Measurements from ENCODE around the gene MACROH2A1.

The MACROH2A1 gene

DNA sequence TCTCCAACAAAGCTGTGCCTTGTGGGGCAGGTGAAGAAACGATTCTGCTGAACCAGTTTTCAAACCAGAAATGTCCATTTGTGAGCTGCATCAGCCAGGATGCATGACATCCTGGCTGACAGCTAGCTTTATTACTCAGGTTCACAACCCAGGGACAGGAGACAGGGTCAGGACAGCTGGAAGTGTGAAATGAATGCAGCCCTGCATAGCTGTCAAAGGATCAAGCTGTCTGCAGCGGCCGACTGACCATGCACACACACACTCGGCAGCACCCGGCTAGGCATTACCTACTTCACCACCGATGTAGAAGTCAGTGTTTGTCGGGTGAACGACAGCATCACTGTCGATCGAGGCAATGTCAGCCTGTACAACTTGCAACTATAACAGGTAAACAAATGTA is 48.5 kb downstream of the MACROH2A1 start:
- DNase-seq, result no peak

- DNase-seq, result no peak
These were observed 49.1 kb downstream of the MACROH2A1 start for GRCh38 chr5:135349886-135350285.

- DNase-seq, result no peak
These were observed 49.6 kb downstream of the MACROH2A1 start for GRCh38 chr5:135349451-135349850.

DNA sequence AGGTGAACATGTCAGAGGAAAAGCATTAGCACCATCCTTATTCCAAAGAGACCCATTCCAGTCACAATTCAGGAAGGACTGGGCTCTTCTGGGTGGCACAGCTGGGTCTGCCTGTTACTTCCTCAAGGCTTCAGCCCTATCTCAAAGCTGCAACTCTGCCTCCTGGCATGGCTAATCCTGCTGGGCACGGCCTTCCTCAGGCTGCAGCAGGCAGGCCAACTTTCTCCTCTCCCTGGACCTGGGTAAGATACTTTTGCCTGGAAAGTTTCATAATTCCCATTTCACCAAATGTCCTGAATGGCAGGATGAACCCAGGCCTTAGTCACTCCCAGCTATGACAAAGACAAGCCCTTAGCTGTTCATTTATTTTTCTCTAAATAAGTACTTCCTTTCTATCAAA is 50.1 kb downstream of the MACROH2A1 start:
- no peak for DNase-seq

DNA sequence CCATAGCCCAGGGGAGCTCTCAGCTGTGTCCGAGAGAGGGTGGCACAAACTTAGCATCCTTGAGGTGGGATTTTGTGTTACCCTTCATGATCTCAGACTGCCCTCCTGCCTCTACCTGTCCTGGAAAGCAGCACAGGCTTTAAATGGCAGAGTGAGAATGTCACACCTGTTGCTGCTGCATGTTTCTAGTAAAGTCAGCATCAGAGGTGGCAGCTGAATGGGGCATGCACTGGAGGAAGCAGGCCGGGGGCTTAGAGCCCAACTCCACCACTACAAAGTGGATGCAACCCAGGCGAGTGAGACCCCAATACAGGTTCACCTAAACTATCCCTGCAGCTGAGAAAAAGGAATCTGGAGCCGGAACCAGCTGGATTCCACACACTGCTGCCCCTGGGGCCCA is 51.6 kb downstream of the MACROH2A1 start:
- DNase-seq, result no peak

DNA sequence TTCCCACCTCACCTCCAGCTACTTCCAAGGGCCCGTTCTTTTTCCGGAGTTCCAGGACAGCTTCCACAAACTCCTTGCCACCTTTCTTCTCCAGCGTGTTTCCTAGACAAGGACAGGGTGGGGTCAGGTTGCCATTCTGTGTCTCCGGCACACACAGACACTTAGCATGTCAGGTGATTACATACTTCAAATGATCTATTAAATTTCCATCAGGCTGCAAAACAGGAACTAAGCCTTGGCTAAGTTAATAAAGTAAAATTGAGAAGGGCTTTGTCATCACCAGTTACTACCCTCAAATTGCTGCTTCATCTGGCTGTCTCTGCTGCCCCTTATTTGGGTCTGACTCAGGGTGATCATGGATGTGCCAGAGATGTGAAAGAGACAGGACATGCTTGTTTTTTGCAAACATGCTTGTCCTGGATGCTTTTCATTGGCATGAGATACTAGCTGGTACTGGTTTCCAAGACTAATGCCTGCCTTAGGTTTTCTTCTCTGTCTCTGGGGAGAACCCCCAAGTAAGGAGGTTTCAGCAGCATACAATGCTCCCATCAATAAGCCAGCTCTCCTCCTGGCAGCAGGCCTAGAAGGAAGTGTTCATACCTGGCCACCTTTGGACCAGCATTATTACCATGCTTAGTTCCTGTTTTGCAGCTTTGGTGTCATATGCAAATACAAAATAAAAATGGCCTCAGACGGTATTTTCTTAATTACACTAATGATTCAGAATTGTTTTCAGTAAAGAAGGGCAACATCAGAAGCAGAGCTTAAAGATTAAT is 52.9 kb downstream of the MACROH2A1 start:
- DNase-seq, result no peak

DNA sequence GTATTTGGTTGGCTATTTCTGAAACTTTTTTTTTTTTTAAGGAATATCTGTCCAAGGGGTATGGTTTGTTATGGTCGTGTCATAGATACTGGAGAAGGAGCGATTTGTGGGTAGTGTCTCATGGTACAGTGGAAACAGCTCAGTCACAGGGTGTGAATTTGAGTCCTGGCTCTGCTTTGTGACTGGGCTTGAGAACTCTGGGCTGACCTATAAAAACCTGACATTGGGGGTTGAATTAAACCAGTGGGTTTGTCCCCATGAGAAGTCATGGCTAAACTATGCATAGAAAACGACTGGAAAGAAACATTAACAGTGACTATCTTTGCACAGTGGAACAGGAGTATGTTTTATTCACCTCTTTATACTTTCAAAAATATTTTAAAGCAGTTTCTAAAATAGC is 54.7 kb downstream of the MACROH2A1 start:
- no peak for DNase-seq

GRCh38 chr5:135343413-135343812 is 55.6 kb downstream of the MACROH2A1 start:
- DNase-seq, result no peak

- no peak for DNase-seq
These were observed 56.5 kb downstream of the MACROH2A1 start for GRCh38 chr5:135342551-135342875.

DNA sequence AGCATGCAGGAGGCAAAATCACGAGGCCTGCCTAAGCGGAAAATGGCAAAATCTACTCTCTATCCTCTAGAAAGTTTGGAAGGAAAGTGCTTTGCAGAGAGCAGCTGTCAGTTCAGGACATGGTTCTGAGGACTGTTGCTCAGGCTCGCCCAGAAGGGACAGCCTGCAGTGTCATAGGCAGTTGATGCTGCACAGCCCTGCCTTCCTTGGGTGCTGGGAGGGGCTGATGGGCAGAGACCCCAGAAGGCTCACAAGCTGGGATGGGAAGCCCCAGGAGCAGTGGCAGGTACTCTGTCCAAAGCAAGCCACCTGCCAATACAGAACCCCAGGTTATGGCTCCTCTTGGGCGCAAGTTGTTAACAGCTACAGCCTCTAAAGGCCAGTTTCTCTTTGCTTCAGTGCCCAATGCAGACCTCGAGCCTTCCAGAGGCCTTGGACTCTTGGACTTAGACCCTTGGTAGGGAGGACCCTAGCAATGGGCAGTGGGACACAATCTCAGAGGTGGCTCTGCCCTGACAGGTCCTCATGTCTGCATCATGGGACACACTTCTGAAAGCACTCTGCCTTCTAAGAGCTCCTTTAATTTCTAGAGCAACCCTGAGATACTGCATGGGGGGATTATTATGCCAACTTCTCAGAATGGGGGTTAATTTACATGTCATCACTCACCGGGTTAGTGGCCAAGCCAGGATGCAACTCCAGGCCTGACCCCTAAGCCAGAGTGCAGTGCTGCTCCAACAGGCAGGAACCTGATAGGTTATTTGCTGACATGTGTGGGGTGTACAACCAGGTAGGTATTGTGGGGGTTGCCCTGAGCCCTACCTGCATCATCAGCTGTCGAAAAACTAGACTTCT is 57.1 kb downstream of the MACROH2A1 start:
- DNase-seq, result no peak

DNA sequence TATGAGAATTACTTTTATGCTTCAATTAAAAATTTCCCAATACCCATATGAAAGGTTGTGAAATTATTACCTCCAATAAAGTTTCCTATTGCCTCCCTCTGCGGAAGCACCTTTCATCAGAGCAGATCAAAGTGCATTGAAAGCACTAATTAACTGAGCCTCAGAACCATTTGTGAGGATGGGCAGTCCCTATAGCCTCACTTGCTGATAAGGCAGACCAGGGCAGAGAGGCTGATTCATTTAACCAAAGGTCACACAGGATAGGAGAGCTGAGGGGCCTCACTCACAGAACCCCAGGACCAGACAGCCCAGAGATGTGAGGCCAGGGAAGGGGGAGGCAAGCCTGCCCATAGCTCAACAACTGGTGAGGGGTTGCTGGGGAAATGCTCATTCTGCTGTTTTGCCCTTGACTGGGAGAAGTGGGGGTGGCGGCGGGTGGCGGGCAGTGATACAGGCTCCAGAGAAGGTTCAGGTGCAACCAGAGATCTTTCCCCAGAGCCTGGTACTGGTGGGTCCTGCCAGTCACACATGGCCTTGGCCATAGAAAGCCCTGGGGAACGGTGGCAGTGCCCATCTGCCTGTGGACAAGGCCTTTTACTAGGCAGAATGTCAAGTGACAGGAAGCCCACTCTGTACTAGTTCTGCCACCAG is 57.9 kb downstream of the MACROH2A1 start:
- DNase-seq, result no peak

- no peak for DNase-seq
These were observed 58.5 kb downstream of the MACROH2A1 start for GRCh38 chr5:135340568-135340967.

GRCh38 chr5:135339623-135340022 is 59.4 kb downstream of the MACROH2A1 start:
- DNase-seq, result no peak

DNA sequence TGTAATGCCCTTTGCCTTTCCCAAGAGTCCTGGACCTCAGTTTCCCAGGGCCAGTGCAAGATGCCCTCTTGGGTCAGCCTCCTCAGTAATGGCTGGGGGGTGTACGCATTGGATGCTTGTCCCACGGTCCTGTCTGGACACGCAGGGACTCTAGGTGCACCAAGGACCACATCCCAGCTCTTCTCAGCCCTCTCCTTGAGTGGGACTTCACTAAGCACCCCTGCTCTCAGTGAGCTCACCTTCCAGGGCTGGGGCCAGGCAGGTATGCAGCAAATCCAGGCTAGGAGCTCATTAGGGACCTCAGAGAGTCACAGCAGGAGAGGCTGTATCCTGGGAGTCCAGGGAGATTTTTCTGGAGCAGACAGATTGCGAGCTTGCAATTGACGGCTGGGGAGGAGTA is 59.8 kb downstream of the MACROH2A1 start:
- no peak for DNase-seq

DNA sequence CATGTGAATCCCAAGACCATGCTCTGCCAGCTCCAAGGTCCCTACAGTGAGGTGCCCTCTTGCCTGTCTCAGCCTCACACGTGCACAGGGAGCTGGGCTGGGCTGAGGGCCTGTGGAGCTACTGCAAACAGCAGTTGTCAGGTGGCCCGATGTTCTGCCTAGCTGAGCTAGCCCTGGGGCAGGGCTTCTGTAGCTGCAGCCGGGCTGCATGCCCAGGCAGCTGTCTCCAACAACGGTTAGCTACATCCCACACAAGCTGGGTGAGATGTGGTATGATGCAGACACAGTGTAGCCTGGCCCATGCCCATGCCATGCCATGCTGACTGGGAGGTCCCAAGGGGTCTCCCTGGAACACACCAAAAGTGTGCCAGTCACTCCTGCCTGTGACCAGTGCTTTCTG is 62.0 kb downstream of the MACROH2A1 start:
- DNase-seq, result no peak

- no peak for DNase-seq
These were observed 63.8 kb downstream of the MACROH2A1 start for GRCh38 chr5:135335031-135335828.

GRCh38 chr5:135333732-135334515 is 65.1 kb downstream of the MACROH2A1 start:
- no peak for DNase-seq

DNA sequence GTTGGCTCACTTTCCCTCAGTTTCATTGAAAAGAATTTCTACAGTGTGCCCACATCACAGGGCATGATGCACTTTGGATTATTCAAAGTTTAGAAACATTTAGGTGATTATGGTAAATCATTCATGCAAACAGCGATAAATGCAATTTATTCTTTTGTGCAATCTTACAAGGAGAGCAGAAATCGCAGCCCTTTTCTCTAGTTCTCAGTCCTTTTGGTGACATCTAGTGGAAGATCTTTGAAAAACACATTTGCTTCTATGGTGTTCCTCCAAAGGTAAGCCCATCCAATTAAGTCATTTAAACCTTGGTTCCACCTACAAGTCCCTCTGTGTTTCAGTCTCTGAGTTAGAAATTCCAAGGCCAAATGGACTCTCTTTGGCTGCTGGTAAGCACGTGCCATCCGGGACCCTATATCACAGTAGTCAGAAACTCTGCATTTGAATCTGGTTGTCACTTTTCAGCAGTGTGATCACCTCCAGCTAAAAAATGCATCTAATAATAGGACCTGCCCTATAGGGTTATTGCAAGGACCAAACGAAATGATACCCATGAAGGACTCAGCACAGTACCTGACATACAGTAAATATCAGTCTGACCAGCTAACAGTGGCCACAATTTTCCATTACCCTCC is 66.4 kb downstream of the MACROH2A1 start:
- no peak for DNase-seq

DNA sequence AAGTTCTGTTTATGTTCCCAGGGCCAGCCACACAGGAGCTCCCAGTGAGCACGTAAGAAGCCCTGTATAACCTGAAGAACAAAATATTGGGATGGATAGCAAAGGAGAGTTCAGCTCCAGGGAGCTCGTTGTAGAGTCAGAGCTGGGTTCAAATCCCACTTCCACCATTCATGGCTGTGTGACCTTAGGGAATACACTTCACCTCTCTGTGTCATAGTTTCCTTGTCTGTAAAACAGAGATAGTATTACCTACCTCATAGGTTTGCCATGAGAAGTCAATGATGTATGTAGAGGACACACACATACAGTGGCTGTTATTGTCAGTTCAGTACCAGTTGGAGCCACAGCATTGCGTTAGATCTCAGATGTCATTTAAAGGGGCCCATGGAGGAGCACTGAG is 67.4 kb downstream of the MACROH2A1 start:
- no peak for DNase-seq

DNA sequence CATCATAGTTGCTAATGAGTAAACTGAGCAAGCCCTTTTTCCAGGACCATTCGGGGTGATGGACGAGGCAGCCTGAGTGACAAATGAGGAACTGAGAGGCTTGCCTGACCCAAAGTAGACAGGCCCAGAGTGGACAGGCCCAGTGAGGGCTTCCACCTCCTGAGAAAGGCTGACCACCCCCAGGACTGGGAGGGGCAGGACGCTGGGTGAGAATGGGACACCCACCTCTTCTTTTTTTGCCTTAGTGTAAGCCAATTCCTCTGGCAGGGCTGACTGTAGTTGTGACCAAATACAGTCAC is 68.3 kb downstream of the MACROH2A1 start:
- DNase-seq, result no peak

DNA sequence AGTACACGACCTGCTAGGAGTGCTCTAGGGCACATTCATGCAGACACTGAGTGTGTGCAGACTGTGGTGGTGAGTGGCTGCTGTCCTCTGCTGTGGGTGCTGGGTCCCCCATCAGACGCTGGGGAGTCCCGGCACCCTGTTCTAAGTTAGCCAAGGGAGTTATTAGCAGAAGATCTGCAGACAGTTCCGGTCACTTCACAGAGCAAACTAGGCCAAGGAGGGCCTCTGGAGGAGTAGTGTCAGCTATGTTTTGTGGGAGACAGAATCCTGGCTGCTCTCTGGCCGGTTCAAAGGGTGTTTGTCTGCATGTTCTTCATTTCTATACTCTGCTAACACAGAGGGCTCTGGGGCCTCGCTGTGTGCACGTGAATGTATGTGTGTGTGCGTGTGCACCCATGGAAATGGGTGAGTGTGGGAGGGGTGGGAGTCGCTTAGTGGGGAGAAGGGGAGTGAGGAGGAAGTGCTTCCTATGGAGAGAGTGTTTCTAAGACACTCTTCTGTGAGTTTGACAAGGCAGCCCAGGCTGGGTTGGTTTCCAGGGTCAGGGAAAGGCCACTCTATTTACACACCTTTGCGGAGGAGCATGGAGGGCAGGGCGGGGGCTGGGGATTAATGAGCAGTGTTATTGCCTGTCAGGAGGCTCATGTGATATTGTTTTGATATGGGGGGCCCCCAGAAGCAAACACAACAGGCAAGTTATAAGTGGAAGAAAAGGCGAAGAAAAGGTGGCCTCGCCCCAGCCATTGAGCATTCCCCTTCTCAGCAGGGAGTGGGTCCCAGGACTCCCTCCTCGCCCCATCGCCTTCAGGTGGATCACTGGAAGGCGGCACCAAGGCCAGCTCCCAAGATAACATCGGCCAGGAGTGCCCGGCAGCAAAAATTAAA is 68.9 kb downstream of the MACROH2A1 start:
- DNase-seq, result no peak

Measured in KG1 (cell line).